NCI-H2227 treated with DMSO at 0.1 percent for 48 hours (cell line): Measurements from ENCODE around the gene PPM1F.
"Not testable (repeated sequence)": the region's sequence is repeated elsewhere in the genome, so short reads cannot be mapped to it uniquely, and the experiment has no call there.

Experiments
- DNase-seq: peaks from one replicate; lab custom pipeline; 2025; lab: John Stamatoyannopoulos, UW

PPM1F gene

DNA sequence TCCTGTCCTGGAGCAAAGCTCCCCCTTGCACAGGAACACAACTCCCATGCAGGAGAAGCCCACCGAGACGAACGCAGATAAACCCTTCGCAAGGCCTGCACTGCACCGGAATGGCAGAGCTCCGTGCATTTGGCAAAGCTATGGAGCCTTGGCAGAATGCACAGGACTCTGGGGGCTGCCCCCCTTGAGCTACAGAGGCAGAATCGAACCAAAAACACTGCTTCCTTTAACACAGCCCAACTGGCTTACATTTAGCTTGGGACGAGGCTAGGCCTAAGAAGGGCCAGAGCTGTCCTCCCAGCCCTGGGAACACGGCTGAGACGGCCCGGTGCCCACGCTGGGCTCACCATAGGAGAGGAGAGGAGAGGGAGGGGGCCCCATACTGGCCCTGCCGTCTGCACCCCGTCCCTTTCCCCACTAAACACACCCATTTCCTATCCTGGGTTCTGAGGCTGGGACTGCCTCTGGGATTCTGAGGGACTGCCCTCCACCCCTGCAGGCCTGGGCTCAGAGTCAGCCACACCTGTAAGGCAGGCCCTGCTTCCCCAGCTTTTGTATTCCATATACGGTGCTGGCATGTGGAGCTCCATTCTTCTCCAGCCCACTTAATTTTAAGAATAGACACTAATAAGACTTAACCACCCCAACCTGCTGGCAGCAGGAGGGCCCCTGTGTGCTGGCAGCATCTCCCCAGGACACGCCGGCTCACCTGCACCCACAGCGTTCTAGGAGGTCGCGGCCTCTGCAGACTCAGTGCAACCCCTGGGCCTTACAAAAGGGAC lies 32.9 kb downstream of the PPM1F start:
- no peak for DNase-seq

DNA sequence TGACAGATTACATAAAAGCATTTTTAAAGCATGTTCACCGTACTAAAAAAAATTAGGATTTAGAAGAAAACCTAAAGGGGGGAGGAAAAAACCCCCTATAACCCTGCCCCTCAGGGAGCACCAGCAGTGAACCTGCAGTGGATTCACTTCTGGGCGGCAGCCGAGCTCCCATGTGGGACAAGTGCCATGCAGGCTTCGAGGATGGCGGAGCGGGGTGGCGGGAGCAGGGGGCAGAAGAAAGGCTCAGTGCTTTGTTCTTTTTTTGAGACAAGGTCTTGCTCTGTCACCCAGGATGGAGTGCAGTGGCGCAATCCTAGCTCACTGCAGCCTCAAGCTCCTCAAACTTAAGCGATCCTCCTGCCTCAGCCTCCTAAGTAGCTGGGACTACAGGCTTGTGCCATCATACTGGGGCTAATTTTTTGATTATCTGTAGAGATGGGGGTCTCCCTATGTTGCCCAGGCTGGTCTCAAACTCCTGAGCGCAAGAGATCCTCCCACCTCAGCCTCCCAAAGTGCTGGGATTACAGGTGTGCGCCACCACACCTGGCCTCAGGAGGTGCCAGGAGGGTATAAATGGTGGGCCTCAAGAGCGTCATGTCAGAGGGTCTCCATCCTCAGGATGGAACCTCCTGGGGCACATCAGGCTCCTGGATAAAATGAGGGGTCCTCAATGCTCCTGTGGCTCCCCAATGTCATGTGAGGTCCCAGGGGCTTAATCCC lies 34.0 kb downstream of the PPM1F start:
- no peak for DNase-seq

DNA sequence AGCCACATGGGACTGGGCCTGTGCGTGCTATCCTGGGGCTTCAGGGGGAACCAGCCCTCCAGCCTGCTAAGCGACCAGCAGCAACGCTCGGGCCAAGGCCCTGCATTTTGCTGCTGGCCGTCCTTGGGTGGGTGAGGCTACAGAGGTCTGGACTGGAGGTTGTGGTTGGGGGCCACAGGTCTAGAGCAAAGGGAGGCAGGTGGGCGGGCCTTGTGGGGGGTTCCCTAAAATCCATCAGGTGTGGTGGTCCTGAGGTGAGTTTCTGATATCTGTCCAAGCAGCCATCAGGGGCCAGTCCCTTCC lies 34.7 kb downstream of the PPM1F start:
- no peak for DNase-seq

DNA sequence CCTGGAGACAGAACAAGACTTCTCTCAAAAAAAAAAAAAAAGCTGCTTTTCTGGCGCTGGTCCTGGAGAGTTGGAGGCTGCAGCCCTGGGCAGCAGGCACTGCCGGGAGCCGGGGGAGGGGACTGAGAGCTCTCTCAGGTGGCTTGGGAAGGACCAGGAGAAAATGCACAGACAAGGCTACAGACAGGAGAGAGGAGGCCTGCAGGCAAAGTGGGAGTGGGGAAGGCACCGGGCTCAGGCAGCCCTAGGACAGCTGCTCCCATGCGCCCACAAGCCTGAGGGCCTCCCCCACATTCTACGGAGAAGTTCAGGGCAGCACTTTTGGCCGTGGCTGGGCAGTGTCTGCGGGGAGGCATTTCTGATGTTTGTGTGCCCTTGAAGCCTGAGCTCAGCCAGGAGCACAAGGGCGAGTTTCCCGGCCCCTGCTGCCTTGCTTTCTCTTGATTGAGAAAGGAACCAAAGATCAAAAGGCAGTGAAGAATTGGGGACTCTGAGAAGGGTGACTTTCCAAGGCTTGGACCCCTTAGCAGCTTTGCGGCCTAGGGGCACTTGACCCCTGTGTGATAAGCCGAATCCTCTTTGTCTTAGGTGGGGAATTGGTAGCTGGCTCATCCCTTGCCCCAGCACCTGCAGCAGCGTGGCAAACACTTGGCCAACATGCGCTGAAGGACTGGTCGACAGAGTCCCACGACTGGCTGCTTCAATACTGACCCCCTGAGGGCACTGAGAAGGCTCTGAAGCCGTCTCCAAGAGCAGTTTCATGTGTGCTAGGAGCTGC lies 35.3 kb downstream of the PPM1F start:
- DNase-seq: peak; percentile 15

DNA sequence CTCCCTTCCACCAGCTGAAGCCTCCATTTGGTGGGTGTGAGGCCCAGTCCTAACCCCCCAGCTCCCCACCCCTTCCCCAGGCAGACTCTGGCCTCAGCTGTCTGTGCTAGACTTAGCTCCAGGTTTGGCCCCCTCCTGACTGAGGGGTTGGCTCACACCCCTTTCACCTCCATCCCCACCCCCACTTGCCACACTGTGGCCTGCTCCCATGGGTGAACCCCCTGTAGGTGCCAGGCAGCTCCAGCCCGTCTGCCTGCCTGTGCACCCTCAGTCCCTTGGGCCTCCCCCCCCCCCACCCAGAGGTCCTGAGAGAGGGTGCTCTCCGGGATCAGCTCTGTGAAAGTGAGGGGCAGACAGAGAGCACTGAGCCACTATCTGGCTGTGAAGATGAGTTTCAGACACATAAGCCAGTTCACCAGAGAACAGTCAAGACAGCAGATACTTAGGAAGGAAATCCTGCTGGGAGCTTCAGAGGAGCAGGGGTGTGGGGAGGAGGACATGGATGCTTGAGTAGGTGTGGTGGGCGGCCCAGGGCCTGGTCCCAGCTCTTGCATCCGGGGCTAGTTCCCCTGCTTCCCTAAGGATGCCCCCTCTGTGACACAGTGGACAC lies 36.2 kb downstream of the PPM1F start:
- no peak for DNase-seq

DNA sequence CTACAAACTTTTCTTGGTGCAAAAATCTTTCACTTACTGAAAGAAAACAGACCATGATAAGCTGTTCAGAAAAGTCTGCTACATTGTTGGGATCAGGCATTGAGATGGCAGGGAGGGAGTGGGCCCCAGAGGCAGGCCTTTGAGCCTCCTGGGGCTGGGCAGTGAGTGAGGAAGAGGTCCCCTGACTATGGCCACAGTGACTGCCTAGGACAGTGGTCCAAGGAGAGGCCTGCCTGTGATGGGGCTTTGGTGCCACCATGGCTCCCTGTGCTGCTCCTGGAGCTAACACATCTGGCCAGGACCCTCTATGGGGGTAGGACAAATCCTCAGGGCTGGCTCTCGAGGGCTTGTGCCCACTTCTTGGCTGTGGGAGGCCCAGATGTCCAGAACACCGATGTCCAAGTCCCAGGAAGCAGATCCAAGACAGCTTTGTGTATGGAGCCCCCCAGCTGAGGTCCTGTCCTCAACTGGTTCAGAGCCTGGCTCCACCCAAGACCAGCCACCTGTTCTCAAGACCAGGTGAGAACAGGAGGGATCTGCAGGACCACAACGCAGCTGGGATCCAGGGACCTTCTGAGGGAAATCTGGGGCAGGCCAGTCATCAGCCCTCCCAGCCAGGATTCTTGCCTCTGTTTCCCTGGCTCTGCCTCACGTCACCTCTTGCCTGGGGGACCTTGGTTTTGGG lies 36.9 kb downstream of the PPM1F start:
- DNase-seq: no peak

DNA sequence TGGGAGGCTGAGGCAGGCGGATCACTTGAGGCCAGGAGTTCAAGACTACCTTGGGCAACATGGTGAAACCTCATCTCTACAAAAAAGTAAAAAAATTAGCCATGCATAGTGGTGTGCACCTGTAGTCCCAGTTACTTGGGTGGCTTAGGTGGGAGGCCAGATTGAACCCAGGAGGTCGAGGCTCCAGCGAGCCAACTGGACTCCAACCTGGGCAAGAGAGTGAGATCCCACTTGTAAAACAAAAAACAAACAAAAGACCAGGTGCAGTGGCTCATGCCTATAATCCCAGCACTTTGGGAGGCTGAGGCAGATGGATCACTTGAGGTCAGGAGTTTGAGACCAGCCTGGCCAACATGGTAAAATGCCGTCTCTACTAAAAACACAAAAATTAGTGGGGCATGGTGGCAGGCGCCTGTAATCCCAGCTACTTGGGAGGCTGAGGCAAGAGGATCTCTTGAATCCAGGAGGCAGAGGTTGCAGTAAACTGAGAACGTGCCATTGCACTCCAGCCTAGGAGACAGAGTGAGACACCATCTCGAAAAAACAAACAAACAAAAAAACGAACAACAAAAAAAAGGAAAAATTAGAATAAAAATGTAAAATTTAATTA lies 38.5 kb downstream of the PPM1F start:
- not testable (repeated sequence) for DNase-seq

DNA sequence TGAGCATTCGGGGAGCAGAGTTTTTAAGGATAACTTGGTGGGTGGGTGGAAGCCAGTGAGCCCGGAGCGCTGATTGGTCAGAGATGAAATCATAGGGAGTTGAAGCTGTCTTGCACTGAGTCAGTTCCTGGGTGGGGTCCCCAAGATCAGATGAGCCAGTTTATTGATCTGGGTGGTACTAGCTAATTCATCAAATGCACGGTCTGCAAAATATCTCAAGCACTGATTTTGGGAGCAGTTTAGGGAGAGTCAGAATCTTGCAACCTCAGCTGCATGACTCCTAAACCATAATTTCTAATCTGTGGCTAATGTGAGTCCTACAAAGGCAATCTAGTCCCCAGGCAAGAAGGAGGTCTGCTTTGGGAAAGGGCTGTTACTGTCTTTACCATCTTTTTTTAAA lies 42.3 kb downstream of the PPM1F start:
- DNase-seq: not testable (repeated sequence)

DNA sequence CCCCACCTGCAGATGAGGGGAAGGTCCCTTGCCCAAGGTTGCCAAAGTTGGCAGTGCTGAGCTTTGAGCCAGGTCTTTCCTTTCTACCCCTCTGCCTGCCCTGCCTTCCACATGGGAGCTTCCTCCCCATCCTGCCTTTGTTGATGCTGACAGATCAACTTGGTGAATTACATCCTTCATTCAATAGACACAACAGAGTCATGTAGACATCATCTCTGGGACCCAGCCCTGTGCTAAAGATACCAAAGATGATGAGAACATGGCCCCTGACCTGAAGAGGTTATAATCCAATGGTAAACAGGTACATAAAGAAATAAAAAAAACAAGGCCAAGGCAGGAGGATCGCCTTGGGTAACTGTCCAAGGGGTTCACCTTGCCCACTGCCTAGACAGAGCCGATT lies 42.8 kb downstream of the PPM1F start:
- no peak for DNase-seq

DNA sequence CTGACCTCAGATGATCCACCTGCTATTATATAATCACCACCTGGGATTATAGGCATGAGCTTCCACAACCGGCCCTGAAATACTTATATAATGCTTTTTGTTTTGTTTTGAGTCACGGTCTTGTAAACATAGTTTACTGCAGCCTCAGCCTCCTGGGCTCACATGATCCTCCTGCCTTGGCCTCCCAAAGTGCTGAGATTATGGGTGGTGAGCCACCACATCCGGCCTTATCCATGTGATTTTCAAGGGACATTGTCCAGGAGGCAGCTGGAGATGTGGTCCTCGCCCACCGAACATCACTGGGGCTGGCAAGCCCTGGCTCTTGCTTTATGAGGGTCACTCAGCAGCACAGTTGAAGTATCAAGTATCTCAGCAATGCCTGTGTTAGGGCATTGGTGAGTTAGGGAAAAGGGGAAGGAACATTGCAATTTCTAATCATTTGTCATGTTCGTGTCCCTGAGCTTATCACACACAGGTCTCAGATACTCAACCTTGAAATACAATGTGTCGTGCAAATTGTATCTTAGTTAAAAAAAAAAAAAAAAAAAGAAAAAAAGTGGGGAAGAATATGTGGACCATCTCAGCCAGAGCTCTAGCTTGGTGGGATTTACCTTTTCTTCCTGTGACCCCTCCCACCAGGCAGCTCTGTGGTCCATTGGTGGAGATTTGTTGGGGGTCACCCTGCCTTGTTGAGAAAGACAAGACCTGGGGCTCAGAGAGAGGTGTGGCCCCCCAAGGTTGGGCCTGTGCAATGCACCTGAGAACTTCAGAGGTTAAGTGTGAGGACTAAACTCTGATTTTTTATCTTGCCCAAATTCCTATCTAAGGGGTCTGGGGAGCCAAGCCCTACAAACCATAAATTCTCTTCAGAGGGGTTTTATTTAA lies 44.8 kb downstream of the PPM1F start:
- no peak for DNase-seq

DNA sequence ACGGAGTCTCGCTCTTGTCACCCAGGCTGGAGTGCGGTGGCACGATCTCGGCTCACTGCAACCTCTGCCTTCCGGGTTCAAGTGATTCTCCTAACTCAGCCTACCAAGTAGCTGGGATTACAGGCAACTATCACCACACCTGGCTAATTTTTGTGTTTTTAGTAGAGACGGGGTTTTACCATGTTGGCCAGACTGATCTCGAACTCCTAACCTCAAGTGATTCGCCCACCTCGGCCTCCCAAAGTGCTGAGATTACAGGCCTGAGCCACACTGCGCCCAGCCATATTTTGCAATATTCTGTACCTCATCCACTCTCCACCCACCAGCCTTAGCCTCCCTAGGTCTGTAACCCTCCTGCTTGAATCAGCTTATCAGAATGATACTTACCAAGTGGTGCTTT lies 47.4 kb downstream of the PPM1F start:
- not testable (repeated sequence) for DNase-seq

DNA sequence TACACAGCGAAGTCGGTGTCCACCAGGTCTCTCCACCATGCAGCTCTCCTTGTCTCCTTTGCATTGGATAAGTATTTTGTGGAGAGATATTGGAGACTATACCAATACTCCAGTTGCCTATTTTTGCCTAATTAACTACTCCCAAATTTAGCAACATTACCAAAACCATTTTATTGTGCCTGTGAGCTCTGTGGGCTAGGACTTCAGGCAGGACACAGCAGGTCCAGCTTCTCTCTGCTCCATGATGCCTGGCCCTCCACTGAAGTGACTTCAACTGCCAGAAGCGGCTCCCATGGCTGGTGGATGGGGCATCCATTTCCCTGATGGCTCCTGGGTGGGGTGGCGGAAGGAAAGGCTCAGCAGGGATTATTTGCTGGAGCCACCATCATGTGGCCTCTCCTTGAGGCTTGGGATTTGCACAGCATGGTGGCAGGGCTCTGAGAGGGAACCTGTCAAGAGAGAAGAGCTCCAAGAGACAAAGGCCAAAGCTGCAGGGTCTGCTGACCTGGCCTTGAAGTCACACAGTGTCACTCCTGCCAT lies 48.3 kb downstream of the PPM1F start:
- no peak for DNase-seq

DNA sequence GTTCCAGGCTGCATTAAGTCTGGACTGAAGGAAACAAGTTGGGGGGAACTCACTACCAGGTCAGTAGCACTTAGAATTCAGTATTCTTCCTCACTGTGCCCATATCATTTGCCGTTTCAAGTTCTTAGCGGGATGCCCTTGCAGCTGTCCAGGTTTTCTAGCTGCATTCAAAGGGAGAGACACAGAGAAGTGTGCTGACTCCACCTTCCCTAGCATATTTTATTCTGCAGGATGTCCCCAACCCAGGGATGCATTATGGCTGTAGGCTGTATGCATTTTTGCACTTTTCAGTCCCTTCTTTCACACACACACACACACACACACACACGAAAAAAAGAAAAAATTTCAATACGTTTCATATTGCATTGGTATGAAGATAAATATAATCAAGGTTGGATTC lies 49.4 kb downstream of the PPM1F start:
- no peak for DNase-seq

DNA sequence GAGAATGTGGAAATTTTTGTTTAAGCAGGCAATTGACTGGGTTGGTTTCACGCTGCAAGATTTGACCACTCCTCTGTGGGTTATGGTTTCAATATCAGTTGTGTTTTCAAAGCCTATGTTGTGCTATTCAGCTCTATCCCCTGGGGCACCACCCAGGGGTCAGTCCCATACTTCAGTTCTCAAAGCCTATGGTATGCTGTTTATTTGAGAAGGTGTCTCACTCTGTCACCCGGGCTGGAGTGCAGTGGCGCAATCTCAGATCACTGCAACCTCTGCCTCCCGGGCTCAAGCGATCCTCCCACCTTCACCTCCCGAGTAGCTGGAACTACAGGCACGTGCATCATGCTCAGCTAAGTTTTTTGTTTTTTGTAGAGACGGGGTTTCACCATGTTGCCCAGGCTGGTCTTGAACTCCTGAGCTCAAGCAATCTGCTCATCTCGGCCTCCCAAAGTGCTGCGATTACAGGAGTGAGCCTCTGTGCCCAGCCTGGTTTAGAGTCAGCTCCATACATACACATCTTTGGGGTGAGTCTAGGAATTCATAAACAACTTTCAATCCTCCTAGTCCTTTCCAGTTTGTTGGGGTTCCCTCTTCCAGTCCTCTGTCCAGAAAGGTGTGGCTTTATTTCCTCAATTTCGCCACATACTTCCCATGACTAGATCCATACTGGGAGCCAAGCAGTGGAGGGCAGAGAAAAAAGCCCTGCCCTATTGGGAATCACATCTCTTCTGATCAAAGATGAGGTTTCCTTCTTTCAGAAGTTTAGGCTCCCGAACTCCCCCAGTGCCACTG lies 50.2 kb downstream of the PPM1F start:
- DNase-seq: no peak

DNA sequence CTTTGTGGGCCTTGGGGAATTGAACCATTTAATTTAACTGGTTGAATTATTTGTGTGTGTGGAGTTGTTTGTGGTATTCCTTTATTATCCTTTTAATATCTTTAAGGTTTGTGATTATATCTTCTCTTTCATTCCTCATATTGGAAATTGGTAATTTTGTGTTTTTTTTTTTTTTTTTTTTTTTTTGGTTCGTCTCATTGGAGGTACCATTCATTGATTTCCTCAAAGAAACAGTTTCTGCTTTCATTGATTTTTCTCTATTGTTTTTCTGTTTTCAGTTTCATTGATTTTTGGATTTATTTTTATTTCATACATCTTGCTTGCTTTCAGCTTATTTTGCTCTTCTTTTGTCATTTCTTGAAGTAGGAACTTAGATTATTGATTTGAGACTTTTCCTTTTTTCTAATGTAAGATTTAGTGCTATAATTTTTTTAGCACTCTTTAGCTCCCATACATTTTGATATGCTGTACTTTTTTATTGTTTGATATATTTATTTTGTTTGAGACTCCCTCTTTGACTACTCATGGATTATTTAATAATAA lies 54.2 kb downstream of the PPM1F start:
- DNase-seq: no peak

DNA sequence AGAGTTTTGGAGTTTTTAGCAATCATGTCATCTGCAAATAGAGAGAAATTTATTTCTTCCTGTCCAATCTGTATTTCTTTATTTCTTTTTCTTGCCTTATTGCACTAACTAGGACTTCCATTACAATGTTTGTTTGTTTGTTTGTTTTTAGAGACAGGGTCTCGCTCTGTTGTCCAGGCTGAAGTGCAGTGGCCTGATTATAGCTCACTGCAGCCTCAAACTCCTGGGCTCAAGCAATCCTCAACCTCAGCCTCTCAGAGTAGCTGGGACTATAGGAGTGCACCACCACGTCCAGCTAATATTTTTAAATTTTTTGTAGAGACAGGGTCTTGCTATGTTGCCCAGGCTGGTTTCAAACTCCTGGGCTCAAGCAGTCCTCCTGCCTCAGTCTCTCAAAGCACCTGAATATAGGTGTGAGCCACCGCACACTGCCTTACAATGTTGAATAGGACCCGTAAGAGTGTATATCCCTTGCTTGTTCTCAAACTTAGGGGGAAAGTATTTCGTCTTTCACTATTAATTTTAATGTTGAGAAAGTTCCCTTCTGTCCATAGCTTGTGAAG lies 55.6 kb downstream of the PPM1F start:
- DNase-seq: no peak

DNA sequence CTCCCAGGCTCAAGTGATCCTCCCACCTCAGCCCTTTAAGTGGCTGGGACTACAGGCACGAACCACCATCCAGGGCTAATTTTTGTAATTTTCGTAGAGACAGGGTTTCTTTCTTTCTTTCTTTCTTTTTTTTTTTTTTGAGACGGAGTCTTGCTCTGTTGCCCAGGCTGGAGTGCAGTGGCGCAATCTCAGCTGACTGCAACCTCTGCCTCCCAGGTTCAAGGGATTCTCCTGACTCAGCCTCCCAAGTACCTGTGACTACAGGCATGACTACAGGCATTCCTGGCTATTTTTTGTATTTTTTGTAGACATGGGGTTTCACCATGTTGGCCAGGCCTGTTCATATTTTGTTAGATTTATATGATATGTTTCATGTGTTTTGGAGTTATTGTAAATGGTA lies 56.4 kb downstream of the PPM1F start:
- not testable (repeated sequence) for DNase-seq

DNA sequence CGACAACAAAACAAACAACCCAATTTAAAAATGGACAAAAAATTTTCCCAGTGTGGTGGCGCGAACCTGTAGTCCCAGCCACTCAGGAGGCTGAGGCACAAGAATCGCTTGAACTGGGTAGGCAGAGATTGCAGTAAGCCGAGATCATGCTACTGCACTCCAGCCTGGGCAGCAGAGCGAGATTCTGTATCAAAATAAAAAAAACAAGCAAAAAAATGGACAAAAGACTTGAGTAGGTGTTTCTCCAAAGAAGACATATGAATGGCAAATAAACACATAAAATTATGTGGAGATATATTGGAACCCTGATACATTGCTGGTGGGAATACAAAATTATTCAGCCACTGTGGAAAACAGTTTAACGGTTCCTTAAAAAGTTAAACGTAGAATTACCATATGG lies 57.8 kb downstream of the PPM1F start:
- DNase-seq: no peak
